HepG2 (cell line): ENCODE results near the gene NKX1-2. TPM values are rescaled to one million over a fixed set of nuclear protein-coding genes. Genes with fewer than 3 reads are reported as not detected.

Source experiments
- AHR ChIP-seq: IDR thresholded peaks from 2 replicates; pipeline ENCODE4 v1.6.1; 2018; ENCODE audit warnings: missing genetic modification reagents, missing compliant biosample characterization
- HNF4A ChIP-seq: sonication (generic); formaldehyde crosslinking; IDR thresholded peaks from 2 replicates; pipeline ENCODE4 v1.4.0; 2020; ENCODE audit warnings: missing genetic modification reagents
- KDM2A ChIP-seq: sonication (generic); formaldehyde crosslinking; IDR thresholded peaks from 2 replicates; pipeline ENCODE4 v1.4.0; 2020; ENCODE audit warnings: low read depth, missing genetic modification reagents, borderline replicate concordance
- KLF12 ChIP-seq: sonication (generic); formaldehyde crosslinking; IDR thresholded peaks from 2 replicates; pipeline ENCODE4 v1.4.0; 2020; ENCODE audit warnings: missing genetic modification reagents, borderline replicate concordance
- NRL ChIP-seq: sonication (generic); formaldehyde crosslinking; IDR thresholded peaks from 2 replicates; pipeline ENCODE4 v1.5.0; 2020; ENCODE audit warnings: missing genetic modification reagents, mild to moderate bottlenecking, moderate library complexity, borderline replicate concordance
- PHB2 ChIP-seq: fragments of 450-650 bp; IDR thresholded peaks from 2 replicates; pipeline ENCODE4 v1.6.1; 2018; ENCODE audit not compliant: partially characterized antibody
- RBM39 ChIP-seq: fragments of 200-400 bp; formaldehyde crosslinking; IDR thresholded peaks from one replicate; pipeline ENCODE4 v1.6.1; 2018; ENCODE audit warnings: antibody characterized with exemption, mild to moderate bottlenecking, low read depth, low read length; ENCODE audit not compliant: poor library complexity, severe bottlenecking
- TEAD3 ChIP-seq: optimal IDR thresholded peaks from 2 replicates; pipeline ENCODE3; 2016; ENCODE audit warnings: borderline replicate concordance
- ZMAT3 ChIP-seq: sonication (generic); formaldehyde crosslinking; conservative IDR thresholded peaks from 2 replicates; pipeline ENCODE4 v1.7.0; 2021; ENCODE audit warnings: missing genetic modification reagents
- ZNF382 ChIP-seq: sonication (generic); formaldehyde crosslinking; IDR thresholded peaks from 2 replicates; pipeline ENCODE4 v1.5.0; 2020; ENCODE audit warnings: missing genetic modification reagents, mild to moderate bottlenecking, borderline replicate concordance
- ZNF383 ChIP-seq: sonication (generic); formaldehyde crosslinking; IDR thresholded peaks from 2 replicates; pipeline ENCODE4 v1.4.0; 2020; ENCODE audit warnings: missing genetic modification reagents, mild to moderate bottlenecking, borderline replicate concordance
- ZNF430 ChIP-seq: sonication (generic); formaldehyde crosslinking; IDR thresholded peaks from 2 replicates; pipeline ENCODE4 v1.9.0; 2021; ENCODE audit warnings: mild to moderate bottlenecking, missing genetic modification reagents
- ZNF674 ChIP-seq: sonication (generic); formaldehyde crosslinking; IDR thresholded peaks from 2 replicates; pipeline ENCODE4 v1.5.0; 2020; ENCODE audit warnings: low read depth, mild to moderate bottlenecking, missing genetic modification reagents
- ZNF713 ChIP-seq: sonication (generic); formaldehyde crosslinking; IDR thresholded peaks from 2 replicates; pipeline ENCODE4 v1.4.0; 2020; ENCODE audit warnings: mild to moderate bottlenecking, missing genetic modification reagents
- ZNF891 ChIP-seq: sonication (generic); formaldehyde crosslinking; IDR thresholded peaks from 2 replicates; pipeline ENCODE4 v1.5.0; 2020; ENCODE audit warnings: mild to moderate bottlenecking, missing genetic modification reagents
- polyA plus RNA-seq, 8 experiments: library from polyadenylated mRNA; depleted of rRNA in 3 of 8; stranded (reverse) in 7 of 8; unstranded in 1 of 8; fragments of >200 nt; fragmentation: Illumina TruSeq in 4 of 8; extraction: Trizol in 4 of 8; gene quantifications; 2 replicates each; pipeline versions ENCODE4 v1.2.1 to v1.2.3, GENCODE V29; 2011 to 2016; ENCODE audit warnings: low read depth in 4 of 8, missing spikeins in 1 of 8, mixed read lengths in 1 of 8; ENCODE audit not compliant: insufficient read depth in 1 of 8
- total RNA-seq, 5 experiments: library from RNA; depleted of rRNA; stranded (reverse); fragments of >200 nt; fragmentation: Illumina TruSeq; extraction: Trizol; gene quantifications; 2 replicates each; pipeline ENCODE4 v1.2.3, GENCODE V29; 2016; ENCODE audit warnings: low read depth in 1 of 5
- TF ChIP-seq, protein P1 (sequence below): sonication (generic); formaldehyde crosslinking; IDR thresholded peaks from 2 replicates; pipeline ENCODE4 v1.5.0; 2020; ENCODE audit warnings: missing genetic modification reagents
- TF ChIP-seq, protein P2 (sequence below): sonication (generic); formaldehyde crosslinking; IDR thresholded peaks from 2 replicates; pipeline ENCODE4 v1.8.1; 2023; ENCODE audit warnings: mild to moderate bottlenecking, missing genetic modification reagents
- TF ChIP-seq, protein P3 (sequence below): sonication (generic); IDR thresholded peaks from 2 replicates; pipeline ENCODE4 v1.6.1; 2016; ENCODE audit warnings: low read depth, borderline replicate concordance
- TF ChIP-seq, protein P4 (sequence below): sonication (generic); formaldehyde crosslinking; IDR thresholded peaks from 2 replicates; pipeline ENCODE4 v1.4.0; 2020; ENCODE audit warnings: missing genetic modification reagents, mild to moderate bottlenecking, borderline replicate concordance
- TF ChIP-seq, protein P5 (sequence below): sonication (generic); formaldehyde crosslinking; IDR thresholded peaks from 2 replicates; pipeline ENCODE4 v1.4.0; 2020; ENCODE audit warnings: missing genetic modification reagents

Gene NKX1-2
- total and polyA plus RNA-seq, 2 of the 13 experiments (the other 11 are each of a cell fraction or from before 2014, with no cell fraction given): not detected

DNA sequence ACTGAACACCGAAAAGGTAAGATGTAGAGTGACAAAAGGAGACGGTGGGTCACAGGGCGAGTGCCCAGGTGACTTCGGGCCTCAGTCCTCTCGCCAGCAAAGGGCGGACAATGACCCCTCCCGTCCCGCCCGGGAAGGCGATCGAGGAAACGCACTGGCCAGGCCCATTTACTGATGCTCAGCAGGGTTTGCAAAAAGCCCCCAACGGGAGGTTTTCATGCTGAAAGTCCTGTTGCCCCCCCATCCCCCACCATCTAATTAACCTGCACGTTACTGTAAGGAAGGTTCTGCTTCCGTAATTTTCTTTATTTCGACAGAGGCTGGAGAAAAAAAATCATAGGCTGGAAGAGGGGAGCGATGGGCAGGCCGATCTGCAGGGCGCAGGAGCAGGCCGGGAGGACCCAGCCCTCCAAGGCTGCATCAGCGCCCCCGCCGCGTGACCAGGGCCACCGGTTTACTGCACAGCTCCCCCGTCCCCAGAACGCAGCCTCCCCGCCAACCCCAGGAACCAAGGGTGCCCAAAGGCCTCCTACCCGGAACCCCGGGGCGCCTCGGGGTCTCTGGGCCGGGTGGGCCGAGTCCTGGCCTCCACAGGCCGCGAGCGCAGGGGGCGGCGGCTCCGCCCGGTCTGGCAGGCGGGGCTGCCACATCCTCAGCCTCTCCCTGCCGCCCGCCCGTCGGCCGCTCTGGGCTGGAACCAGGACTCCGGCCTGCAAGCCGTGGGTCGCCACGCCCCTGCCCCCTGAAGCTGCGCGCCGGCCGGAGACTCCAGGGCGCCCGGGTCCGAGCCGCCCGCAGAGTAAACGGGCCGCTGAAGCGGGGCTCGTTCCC lies 31.7 kb downstream of the NKX1-2 start (continued):
- TF ChIP-seq, protein P1, sequence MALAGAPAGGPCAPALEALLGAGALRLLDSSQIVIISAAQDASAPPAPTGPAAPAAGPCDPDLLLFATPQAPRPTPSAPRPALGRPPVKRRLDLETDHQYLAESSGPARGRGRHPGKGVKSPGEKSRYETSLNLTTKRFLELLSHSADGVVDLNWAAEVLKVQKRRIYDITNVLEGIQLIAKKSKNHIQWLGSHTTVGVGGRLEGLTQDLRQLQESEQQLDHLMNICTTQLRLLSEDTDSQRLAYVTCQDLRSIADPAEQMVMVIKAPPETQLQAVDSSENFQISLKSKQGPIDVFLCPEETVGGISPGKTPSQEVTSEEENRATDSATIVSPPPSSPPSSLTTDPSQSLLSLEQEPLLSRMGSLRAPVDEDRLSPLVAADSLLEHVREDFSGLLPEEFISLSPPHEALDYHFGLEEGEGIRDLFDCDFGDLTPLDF (CRISPR knock-in tag): no peak
- no peak for TF ChIP-seq ZNF713 (CRISPR knock-in tag)
- no peak for TF ChIP-seq TEAD3
- TF ChIP-seq, protein P2, sequence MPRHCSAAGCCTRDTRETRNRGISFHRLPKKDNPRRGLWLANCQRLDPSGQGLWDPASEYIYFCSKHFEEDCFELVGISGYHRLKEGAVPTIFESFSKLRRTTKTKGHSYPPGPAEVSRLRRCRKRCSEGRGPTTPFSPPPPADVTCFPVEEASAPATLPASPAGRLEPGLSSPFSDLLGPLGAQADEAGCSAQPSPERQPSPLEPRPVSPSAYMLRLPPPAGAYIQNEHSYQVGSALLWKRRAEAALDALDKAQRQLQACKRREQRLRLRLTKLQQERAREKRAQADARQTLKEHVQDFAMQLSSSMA (CRISPR knock-in tag): no peak
- no peak for TF ChIP-seq HNF4A (CRISPR knock-in tag)
- TF ChIP-seq, protein P3, sequence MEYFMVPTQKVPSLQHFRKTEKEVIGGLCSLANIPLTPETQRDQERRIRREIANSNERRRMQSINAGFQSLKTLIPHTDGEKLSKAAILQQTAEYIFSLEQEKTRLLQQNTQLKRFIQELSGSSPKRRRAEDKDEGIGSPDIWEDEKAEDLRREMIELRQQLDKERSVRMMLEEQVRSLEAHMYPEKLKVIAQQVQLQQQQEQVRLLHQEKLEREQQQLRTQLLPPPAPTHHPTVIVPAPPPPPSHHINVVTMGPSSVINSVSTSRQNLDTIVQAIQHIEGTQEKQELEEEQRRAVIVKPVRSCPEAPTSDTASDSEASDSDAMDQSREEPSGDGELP: no peak
- no peak for TF ChIP-seq KDM2A (CRISPR knock-in tag)
- TF ChIP-seq, protein P4, sequence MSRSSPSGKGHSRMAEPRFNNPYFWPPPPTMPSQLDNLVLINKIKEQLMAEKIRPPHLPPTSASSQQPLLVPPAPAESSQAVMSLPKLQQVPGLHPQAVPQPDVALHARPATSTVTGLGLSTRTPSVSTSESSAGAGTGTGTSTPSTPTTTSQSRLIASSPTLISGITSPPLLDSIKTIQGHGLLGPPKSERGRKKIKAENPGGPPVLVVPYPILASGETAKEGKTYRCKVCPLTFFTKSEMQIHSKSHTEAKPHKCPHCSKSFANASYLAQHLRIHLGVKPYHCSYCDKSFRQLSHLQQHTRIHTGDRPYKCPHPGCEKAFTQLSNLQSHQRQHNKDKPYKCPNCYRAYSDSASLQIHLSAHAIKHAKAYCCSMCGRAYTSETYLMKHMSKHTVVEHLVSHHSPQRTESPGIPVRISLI (CRISPR knock-in tag): no peak
- peak; percentile 52; the same call in 1 of the 2 replicates for TF ChIP-seq ZNF430
- TF ChIP-seq AHR (CRISPR knock-in tag): no peak
- peak; percentile 8 for TF ChIP-seq RBM39
- no peak for TF ChIP-seq ZNF382 (CRISPR knock-in tag)
- no peak for TF ChIP-seq NRL
- TF ChIP-seq ZNF891 (CRISPR knock-in tag): peak; percentile 43; the same call in 1 of the 2 replicates
- no peak for TF ChIP-seq KLF12 (CRISPR knock-in tag)
- no peak for TF ChIP-seq ZNF383 (CRISPR knock-in tag)
- no peak for TF ChIP-seq PHB2
- TF ChIP-seq ZMAT3: 0 out of 2 replicates have a peak, but pooled peaks have one; percentile 11
- TF ChIP-seq, protein P5, sequence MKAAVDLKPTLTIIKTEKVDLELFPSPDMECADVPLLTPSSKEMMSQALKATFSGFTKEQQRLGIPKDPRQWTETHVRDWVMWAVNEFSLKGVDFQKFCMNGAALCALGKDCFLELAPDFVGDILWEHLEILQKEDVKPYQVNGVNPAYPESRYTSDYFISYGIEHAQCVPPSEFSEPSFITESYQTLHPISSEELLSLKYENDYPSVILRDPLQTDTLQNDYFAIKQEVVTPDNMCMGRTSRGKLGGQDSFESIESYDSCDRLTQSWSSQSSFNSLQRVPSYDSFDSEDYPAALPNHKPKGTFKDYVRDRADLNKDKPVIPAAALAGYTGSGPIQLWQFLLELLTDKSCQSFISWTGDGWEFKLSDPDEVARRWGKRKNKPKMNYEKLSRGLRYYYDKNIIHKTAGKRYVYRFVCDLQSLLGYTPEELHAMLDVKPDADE: 0 out of 2 replicates have a peak, but pooled peaks have one; percentile 6
- no peak for TF ChIP-seq ZNF674 (CRISPR knock-in tag)
